ENCODE data around the gene ONECUT3. TPM values are rescaled to one million over a fixed set of nuclear protein-coding genes. Genes with fewer than 3 reads are reported as not detected.
"Not testable (repeated sequence)": the region's sequence is repeated elsewhere in the genome, so short reads cannot be mapped to it uniquely, and the experiment has no call there.

The ONECUT3 gene
- not detected in 2 replicates for total RNA-seq (2014; rRNA removed; shearing (Covaris generic))

- DNase-seq (ENCODE audit: low read depth): peak; percentile 68
Observed at GRCh38 chr19:1752757-1753728, at the start of gene ONECUT3. ONECUT3 (plus strand) TSS chr19:1753506; CDS start chr19:1753663, 157 bp downstream.

GRCh38 chr19:1704339-1704738 is 49.0 kb upstream of the ONECUT3 start:
- no peak for DNase-seq (ENCODE audit: low read depth)

GRCh38 chr19:1705367-1705766 is 47.9 kb upstream of the ONECUT3 start:
- DNase-seq (ENCODE audit: low read depth): no peak

- DNase-seq (ENCODE audit: low read depth): not testable (repeated sequence)
Observed at GRCh38 chr19:1706646-1707045, 46.7 kb upstream of the ONECUT3 start.

- DNase-seq (ENCODE audit: low read depth): no peak
Observed at GRCh38 chr19:1707240-1707639, 46.1 kb upstream of the ONECUT3 start.

- DNase-seq (ENCODE audit: low read depth): no peak
Observed at GRCh38 chr19:1713170-1713569, 40.1 kb upstream of the ONECUT3 start.

- no peak for DNase-seq (ENCODE audit: low read depth)
Observed at GRCh38 chr19:1715540-1715939, 37.8 kb upstream of the ONECUT3 start.

- no peak for DNase-seq (ENCODE audit: low read depth)
Observed at GRCh38 chr19:1717200-1717969, 35.9 kb upstream of the ONECUT3 start.

GRCh38 chr19:1717970-1718264 is 35.4 kb upstream of the ONECUT3 start:
- no peak for DNase-seq (ENCODE audit: low read depth)

- DNase-seq (ENCODE audit: low read depth): no peak
Observed at GRCh38 chr19:1718420-1719291, 34.6 kb upstream of the ONECUT3 start.

GRCh38 chr19:1719519-1719918 is 33.8 kb upstream of the ONECUT3 start:
- DNase-seq (ENCODE audit: low read depth): no peak

GRCh38 chr19:1720237-1720636 is 33.1 kb upstream of the ONECUT3 start:
- DNase-seq (ENCODE audit: low read depth): no peak

GRCh38 chr19:1725100-1726064 is 27.9 kb upstream of the ONECUT3 start:
- DNase-seq (ENCODE audit: low read depth): peak; percentile 75

- no peak for DNase-seq (ENCODE audit: low read depth)
Observed at GRCh38 chr19:1728816-1729567, 24.3 kb upstream of the ONECUT3 start.

- DNase-seq (ENCODE audit: low read depth): no peak
Observed at GRCh38 chr19:1729568-1729925, 23.8 kb upstream of the ONECUT3 start.

GRCh38 chr19:1730157-1730556 is 23.1 kb upstream of the ONECUT3 start:
- no peak for DNase-seq (ENCODE audit: low read depth)

- DNase-seq (ENCODE audit: low read depth): no peak
Observed at GRCh38 chr19:1734321-1734966, 18.9 kb upstream of the ONECUT3 start.

- no peak for DNase-seq (ENCODE audit: low read depth)
Observed at GRCh38 chr19:1736280-1736679, 17.0 kb upstream of the ONECUT3 start.

- no peak for DNase-seq (ENCODE audit: low read depth)
Observed at GRCh38 chr19:1736927-1737326, 16.4 kb upstream of the ONECUT3 start.
